A549 (cell line): Measurements from ENCODE around the gene RTP5. TPM values are rescaled to one million over a fixed set of nuclear protein-coding genes. Genes with fewer than 3 reads are reported as not detected.

Experiments used
- ATAC-seq, 2 experiments: fragments of 200-7000 bp in 1 of 2; fragments of >200 bp in 1 of 2; cut with Nextera tagmentation in 1 of 2; cut with Tn5 transposase in 1 of 2; 3 replicates each; pipeline versions ENCODE4 v1.8.0 to v1.9.1; 2018 to 2020; ENCODE audit warnings: mild to moderate bottlenecking in 1 of 2, moderate library complexity in 1 of 2
- CTCF ChIA-PET: fragments of 300-600 bp; sonication (Branson Sonifier 250); formaldehyde crosslinking; extraction: SDS; loops from one replicate; lab custom pipeline; 2021; ENCODE audit warnings: antibody characterized with exemption, inconsistent platforms; lab: Yijun Ruan, JAX
- POLR2A ChIA-PET: fragments of 350-600 bp; formaldehyde crosslinking; extraction: SDS; loops from one replicate; lab custom pipeline; 2021; ENCODE audit warnings: antibody characterized with exemption, inconsistent platforms; lab: Yijun Ruan, JAX
- DNase-seq, 2 experiments: peaks; one replicate each; pipeline versions ENCODE4 v3.0.0 to v3.0.0-alpha.2; 2011 to 2016; ENCODE audit warnings: low read depth in 1 of 2, low spot score in 1 of 2
- FAIRE-seq: peaks from 2 replicates; lab custom pipeline; 2011; peaks lifted over from hg19 to GRCh38; lab: Jason Lieb, UNC
- H3K27ac ChIP-seq, 2 experiments: fragments of >200 bp; sonication (Bioruptor Twin); formaldehyde crosslinking; 3 replicates each; pipeline ENCODE4 v1.5.1; 2016 to 2017
- H3K4me1 ChIP-seq: fragments of >200 bp; sonication (Bioruptor Twin); formaldehyde crosslinking; 3 replicates; pipeline ENCODE4 v1.6.1; 2016
- H3K4me2 ChIP-seq: fragments of >200 bp; sonication (Bioruptor Twin); formaldehyde crosslinking; 3 replicates; pipeline ENCODE4 v1.6.1; 2016
- H3K4me3 ChIP-seq: fragments of >200 bp; sonication (Bioruptor Twin); formaldehyde crosslinking; 3 replicates; pipeline ENCODE4 v1.5.1; 2016
- H3K9me3 ChIP-seq: fragments of >200 bp; sonication (Bioruptor Twin); formaldehyde crosslinking; 3 replicates; pipeline ENCODE4 v1.6.1; 2016
- CHD4 ChIP-seq: fragments of 200-600 bp; sonication (generic); IDR thresholded peaks from 2 replicates; pipeline ENCODE4 v1.6.1; 2016; ENCODE audit warnings: antibody characterized with exemption, mild to moderate bottlenecking, borderline replicate concordance
- EHF ChIP-seq: fragments of 250-450 bp; sonication (Bioruptor Pico); IDR thresholded peaks from 2 replicates; pipeline ENCODE4 v1.5.0; 2020; ENCODE audit warnings: mild to moderate bottlenecking
- EHMT2 ChIP-seq: fragments of 200-600 bp; sonication (generic); IDR thresholded peaks from 2 replicates; pipeline ENCODE4 v1.6.1; 2016; ENCODE audit warnings: antibody characterized with exemption, low read depth, mild to moderate bottlenecking, moderate library complexity
- ELK1 ChIP-seq: fragments of 150-350 bp; IDR thresholded peaks from 2 replicates; pipeline ENCODE4 v1.6.1; 2014; ENCODE audit warnings: low read depth, mild to moderate bottlenecking, low read length
- EP300 ChIP-seq, 2 experiments: fragments of >200 bp; sonication (Bioruptor Twin); formaldehyde crosslinking; IDR thresholded peaks; 2 replicates in 1 of 2; 3 replicates in 1 of 2; pipeline ENCODE4 v1.6.1; 2016 to 2017
- ESRRA ChIP-seq: fragments of 150-350 bp; IDR thresholded peaks from 2 replicates; pipeline ENCODE4 v1.6.1; 2014; ENCODE audit warnings: mild to moderate bottlenecking, low read length, borderline replicate concordance
- FOSB ChIP-seq: fragments of 250-450 bp; sonication (Bioruptor Pico); IDR thresholded peaks from 2 replicates; pipeline ENCODE4 v1.5.0; 2020; ENCODE audit warnings: mild to moderate bottlenecking, moderate library complexity
- FOSL2 ChIP-seq, 2 experiments: fragments of 450-650 bp in 1 of 2; fragments of >200 bp in 1 of 2; sonication (Bioruptor Twin) in 1 of 2; formaldehyde crosslinking; IDR thresholded peaks; 2 replicates each; pipeline versions ENCODE4 v1.5.0 to v1.6.1; 2016 to 2020; ENCODE audit warnings: mild to moderate bottlenecking in 1 of 2, moderate library complexity in 1 of 2
- HDAC2 ChIP-seq: fragments of 200-600 bp; sonication (generic); IDR thresholded peaks from 2 replicates; pipeline ENCODE4 v1.6.1; 2016
- HEYL ChIP-seq: fragments of 250-450 bp; sonication (Bioruptor Pico); IDR thresholded peaks from 2 replicates; pipeline ENCODE4 v1.8.0; 2021; ENCODE audit warnings: mild to moderate bottlenecking, moderate library complexity
- JUN ChIP-seq, 2 experiments: fragments of >200 bp; sonication (Bioruptor Twin); formaldehyde crosslinking; IDR thresholded peaks; 2 replicates in 1 of 2; 3 replicates in 1 of 2; pipeline ENCODE4 v1.6.1; 2016 to 2017
- JUNB ChIP-seq: fragments of >200 bp; sonication (Bioruptor Twin); formaldehyde crosslinking; IDR thresholded peaks from 2 replicates; pipeline ENCODE4 v1.6.1; 2016
- KDM1A ChIP-seq: fragments of 200-600 bp; sonication (generic); IDR thresholded peaks from 2 replicates; pipeline ENCODE4 v1.6.1; 2016; ENCODE audit warnings: low read depth, mild to moderate bottlenecking
- KDM5A ChIP-seq: fragments of 200-600 bp; sonication (generic); IDR thresholded peaks from 2 replicates; pipeline ENCODE4 v1.6.1; 2016; ENCODE audit warnings: antibody characterized with exemption, mild to moderate bottlenecking
- MAFK ChIP-seq: fragments of 450-650 bp; IDR thresholded peaks from 2 replicates; pipeline ENCODE4 v1.6.1; 2014; ENCODE audit not compliant: partially characterized antibody
- PBX3 ChIP-seq: IDR thresholded peaks from 2 replicates; pipeline ENCODE4 v1.6.1; 2012
- PHF8 ChIP-seq: fragments of 200-600 bp; sonication (generic); IDR thresholded peaks from 2 replicates; pipeline ENCODE4 v1.6.1; 2016; ENCODE audit warnings: low read depth, mild to moderate bottlenecking, antibody characterized with exemption, moderate library complexity, borderline replicate concordance
- POLR2AphosphoS2 ChIP-seq: conservative IDR thresholded peaks from 2 replicates; pipeline ENCODE4 v1.6.1; 2012; ENCODE audit warnings: low read length, improper control_type of control experiment, inconsistent platforms
- RAD21 ChIP-seq, 2 experiments: fragments of >200 bp in 1 of 2; sonication (Bioruptor Twin) in 1 of 2; formaldehyde crosslinking in 1 of 2; IDR thresholded peaks in 1 of 2; conservative IDR thresholded peaks in 1 of 2; 2 replicates in 1 of 2; 3 replicates in 1 of 2; pipeline ENCODE4 v1.6.1; 2012 to 2018; ENCODE audit warnings: inconsistent platforms in 1 of 2
- RFX5 ChIP-seq: fragments of 450-650 bp; IDR thresholded peaks from 2 replicates; pipeline ENCODE4 v1.7.1; 2014; ENCODE audit warnings: antibody characterized with exemption, mild to moderate bottlenecking, moderate library complexity
- SMC3 ChIP-seq: fragments of >200 bp; sonication (Bioruptor Twin); formaldehyde crosslinking; IDR thresholded peaks from 3 replicates; pipeline ENCODE4 v1.6.1; 2018; ENCODE audit warnings: inconsistent platforms
- ZFP36 ChIP-seq: fragments of 450-650 bp; IDR thresholded peaks from 2 replicates; pipeline ENCODE4 v1.6.1; 2014; ENCODE audit warnings: borderline replicate concordance; ENCODE audit not compliant: partially characterized antibody
- ZSCAN20 ChIP-seq: fragments of 250-450 bp; sonication (Bioruptor Pico); IDR thresholded peaks from 2 replicates; pipeline ENCODE4 v1.8.0; 2022; ENCODE audit warnings: mild to moderate bottlenecking, moderate library complexity
- WGBS: methylation state at CpG from one replicate; pipeline ENCODE4 v1.1.6; 2017; ENCODE audit errors: missing lambda C conversion rate; 5-methylcytosine and 5-hydroxymethylcytosine counted together
- polyA plus RNA-seq, 4 experiments: library from polyadenylated mRNA; depleted of rRNA in 3 of 4; stranded (reverse); fragments of >200 nt; fragmentation: RNase III in 1 of 4; extraction: RNeasy Plus Mini Kit Qiagen cat#74134 plus additional on column Dnase treatment in 1 of 4; gene quantifications; 2 replicates in 3 of 4; 3 replicates in 1 of 4; pipeline ENCODE4 v1.2.3, GENCODE V29; 2011 to 2017

RTP5 gene
- polyA plus RNA-seq, 2 of the 4 experiments (the other 2 are of a cell fraction): not detected

GRCh38 chr2:241844831-241845578 is 24.5 kb upstream of the RTP5 start:
- ATAC-seq: no peak
- DNase-seq: no peak
- TF ChIP-seq PBX3 (no peak), EHMT2 (no peak), HEYL (CRISPR knock-in tag) (no peak), MAFK (no peak), FOSL2 (IDR thresholded peaks at IDR 0.05) (no peak), FOSL2 (CRISPR knock-in tag; IDR thresholded peaks at IDR 0.05) (no peak), FOSB (CRISPR knock-in tag) (no peak), RAD21 (conservative IDR thresholded peaks at IDR 0.05 in 1 of 2, IDR thresholded peaks at IDR 0.05 in 1 of 2) (no peak), KDM1A (no peak), EHF (CRISPR knock-in tag) (no peak), ZSCAN20 (CRISPR knock-in tag) (no peak), HDAC2 (no peak), KDM5A (no peak), SMC3 (no peak), ELK1 (no peak), CHD4 (no peak), ZFP36 (no peak)
- Histone ChIP-seq H3K4me3 (no peak overlapping the region; the same call in 2 of the 3 replicates), H3K4me2 (peak overlapping the region; percentile 93), H3K4me1 (peaks cover 5% of the 10 kb centered on the region; the same call in 1 of the 3 replicates), H3K27ac (peak overlapping the region in 1 of 2 experiments; percentile 91; a peak in 2 of 6 replicates), H3K9me3 (no peaks in the 10 kb centered on the region)
- no peak for FAIRE-seq
- WGBS: 93% methylated on average over 21 of the region's 37 CpGs
- CTCF ChIA-PET: interaction anchor here (0.9 to 1.3 kb wide), 4 partner anchors 9 to 33 kb away, joined by 3 to 5 read pairs (median 4); no protein-coding TSS in a partner anchor
- POLR2A ChIA-PET: no interaction called here

DNA sequence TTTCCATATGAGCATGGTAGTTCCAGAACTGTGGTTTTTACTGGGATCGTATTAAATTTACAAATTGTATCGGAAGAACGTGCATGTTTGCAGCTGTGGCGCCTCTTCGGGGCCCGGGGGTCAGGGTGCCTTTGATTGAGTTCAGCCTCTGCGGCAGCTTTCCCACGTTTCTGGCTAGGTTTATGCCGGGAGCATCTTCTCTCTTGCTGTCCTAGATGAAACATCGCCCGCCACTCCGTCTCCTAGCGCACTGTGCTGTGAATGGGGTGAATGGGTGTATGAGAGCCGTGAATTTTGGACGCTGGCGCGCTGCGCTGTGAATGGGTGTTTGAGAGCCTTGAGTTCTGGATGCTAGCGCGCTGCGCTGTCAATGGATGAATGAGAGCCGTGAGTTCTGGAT is 23.1 kb upstream of the RTP5 start:
- FAIRE-seq (no peak), DNase-seq (no peak), ATAC-seq (no peak)
- CTCF ChIA-PET: no interaction called here
- Histone ChIP-seq H3K4me1 (peaks cover 5% of the 10 kb centered on the region; the same call in 1 of the 3 replicates), H3K4me2 (no peak overlapping the region), H3K4me3 (no peak overlapping the region)
- POLR2A ChIA-PET: no interaction called here
- 75% methylated on average over 22 of the region's 22 CpGs for WGBS
- TF ChIP-seq ESRRA: no peak
- no peak for TF ChIP-seq PHF8
- TF ChIP-seq RFX5: no peak
- TF ChIP-seq EP300 (IDR thresholded peaks at IDR 0.05): no peak
- no peak for TF ChIP-seq KDM1A
- no peak for TF ChIP-seq JUN (IDR thresholded peaks at IDR 0.05)
- no peak for TF ChIP-seq JUNB
- TF ChIP-seq FOSB (CRISPR knock-in tag): no peak
- TF ChIP-seq MAFK: no peak
- TF ChIP-seq POLR2AphosphoS2: no peak
- TF ChIP-seq KDM5A: no peak
- TF ChIP-seq, all 56 proteins: peak for 0
- Histone ChIP-seq H3K9me3 (no peaks in the 10 kb centered on the region), H3K27ac (no peak overlapping the region)
